NCI-H1694 (cell line): ENCODE results near the gene CELA1.
"Not testable (repeated sequence)": the region's sequence is repeated elsewhere in the genome, so short reads cannot be mapped to it uniquely, and the experiment has no call there.

Experiments
- DNase-seq: peaks from one replicate; lab custom pipeline; 2025; lab: John Stamatoyannopoulos, UW

The CELA1 gene

GRCh38 chr12:51318057-51318806, 28.2 kb downstream of the CELA1 start:
- DNase-seq, result not testable (repeated sequence)

GRCh38 chr12:51311389-51311788, 35.1 kb downstream of the CELA1 start:
- DNase-seq, result no peak

DNA sequence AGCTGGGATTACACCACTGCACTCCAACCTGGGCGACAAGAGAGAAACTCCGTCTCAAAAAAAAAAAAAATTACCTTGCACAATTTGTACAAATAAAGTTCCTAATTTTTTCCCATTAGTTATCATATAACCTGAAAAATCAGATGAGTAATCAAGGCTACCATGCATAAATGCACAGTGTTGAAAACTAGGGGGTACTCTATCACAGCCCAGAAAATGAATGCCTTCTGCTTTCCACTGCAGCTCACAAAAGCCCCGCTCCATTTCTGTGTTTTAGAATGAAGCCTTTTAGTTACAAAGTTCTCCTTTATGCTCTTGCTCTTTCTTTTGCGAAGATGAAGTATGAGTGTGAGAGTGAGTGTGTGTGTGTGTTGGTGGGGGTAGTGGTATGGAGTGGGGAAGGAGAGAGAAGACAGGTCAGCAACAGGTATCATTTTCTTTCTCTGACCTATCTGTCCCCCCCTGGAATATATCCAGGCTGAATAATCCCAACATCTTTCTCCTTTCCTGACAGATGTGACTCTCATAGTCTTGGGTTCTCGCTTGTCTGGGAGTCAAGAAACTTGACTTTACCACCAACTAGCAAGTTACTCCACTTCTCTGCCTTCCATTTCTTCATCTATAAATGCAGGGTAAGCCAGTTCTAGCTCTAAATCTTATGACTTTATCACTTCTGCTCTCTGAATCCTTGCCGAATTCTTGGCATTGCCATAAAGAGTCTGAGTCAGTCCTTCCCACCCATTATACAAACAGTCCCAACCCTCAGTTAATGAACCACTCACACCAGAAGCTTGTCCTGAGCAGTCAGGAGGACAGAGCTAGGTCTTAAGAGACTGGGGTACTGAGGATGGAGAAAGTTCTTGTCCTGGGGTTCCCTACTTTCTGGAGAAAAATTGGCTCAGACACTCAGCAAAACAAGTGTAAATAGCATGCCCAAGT, 38.6 kb downstream of the CELA1 start:
- no peak for DNase-seq

DNA sequence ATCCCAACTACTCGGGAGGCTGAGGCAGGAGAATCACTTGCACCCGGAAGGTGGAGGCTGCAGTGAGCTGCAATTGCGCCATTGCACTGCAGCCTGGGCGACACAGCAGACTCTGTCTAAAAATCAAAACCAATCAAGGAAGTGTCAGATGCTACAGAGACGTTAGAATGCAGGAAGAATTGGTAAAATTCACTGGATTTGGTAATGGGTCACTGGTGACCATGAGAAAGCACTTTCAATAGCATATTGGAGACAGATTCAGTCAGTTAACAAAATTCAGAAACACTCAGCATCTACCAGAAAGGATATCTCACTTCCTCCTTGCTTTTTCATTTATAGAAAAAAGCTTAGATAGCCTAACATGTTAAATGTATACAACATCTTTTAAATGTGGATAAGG, 40.0 kb downstream of the CELA1 start:
- DNase-seq, result no peak

DNA sequence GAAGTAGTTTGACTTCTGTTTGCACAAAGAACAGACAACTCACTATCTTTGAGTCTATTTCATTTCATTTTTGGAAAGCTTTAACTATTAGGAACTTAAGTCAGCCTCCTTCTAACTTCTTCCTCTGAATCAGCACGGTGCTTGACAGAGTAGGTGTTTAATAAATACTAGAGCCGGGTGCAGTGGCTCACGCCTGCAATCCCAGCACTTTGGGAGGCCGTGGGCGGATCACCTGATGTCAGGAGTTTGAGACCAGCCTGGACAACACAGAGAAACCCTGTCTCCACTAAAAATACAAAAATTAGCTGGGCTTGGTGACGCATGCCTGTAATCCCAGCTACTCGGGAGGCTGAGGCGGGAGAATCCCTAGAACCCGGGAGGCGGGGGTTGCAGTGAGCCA, 45.7 kb downstream of the CELA1 start:
- DNase-seq, result not testable (repeated sequence)

DNA sequence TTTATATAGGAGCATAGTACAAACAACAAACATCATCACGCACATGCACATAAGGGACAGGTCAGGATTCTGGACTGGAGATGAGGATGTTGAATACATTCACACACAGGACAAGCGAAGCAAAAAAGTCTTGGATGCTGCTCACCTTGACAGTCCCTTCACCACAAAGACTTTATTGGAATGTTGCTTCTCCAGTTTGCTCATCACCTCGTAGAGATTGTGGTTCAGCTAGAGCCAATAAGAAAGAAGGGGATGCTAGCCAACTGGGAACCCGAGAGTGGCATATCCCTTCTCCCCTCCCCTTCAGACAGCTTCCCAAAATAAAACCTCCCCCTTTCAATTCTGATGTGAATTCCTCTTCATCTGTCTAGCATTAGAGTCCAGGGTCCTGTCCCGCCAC, 50.8 kb downstream of the CELA1 start:
- DNase-seq, result no peak

DNA sequence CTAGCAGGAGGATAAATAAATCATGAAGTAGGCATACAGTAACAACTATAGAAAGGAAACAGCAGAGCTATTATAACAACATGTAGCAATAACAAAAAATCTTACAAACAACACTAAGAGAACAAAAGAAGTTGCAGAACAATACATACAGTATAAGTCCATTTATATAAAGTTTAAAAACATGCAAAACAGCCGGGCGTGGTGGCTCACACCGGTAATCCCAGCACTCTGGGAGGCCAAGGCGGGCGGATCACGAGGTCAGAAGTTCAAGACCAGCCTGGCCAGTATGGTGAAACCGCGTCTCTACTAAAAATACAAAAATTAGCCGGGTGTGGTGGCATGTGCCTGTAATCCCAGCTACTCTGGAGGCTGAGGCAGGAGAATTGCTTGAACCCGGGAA, 52.4 kb downstream of the CELA1 start:
- DNase-seq, result not testable (repeated sequence)

DNA sequence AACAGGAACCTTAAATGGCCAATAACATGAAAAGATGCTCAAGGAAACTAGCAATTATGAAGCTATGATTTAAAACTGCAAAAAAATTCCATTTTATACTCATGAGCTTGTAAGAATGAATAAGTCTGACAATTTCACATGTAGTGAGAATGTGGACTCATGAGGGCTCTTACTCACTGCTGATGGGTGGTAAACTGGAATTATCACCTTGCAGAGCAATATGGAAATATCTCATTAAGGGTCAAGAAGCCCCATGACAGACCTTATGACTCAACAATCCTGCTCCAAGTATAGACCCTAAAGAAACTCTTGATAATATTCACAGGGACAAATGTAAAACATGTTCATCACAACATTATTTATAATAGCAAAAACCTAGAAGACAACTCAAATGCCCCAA, 52.8 kb downstream of the CELA1 start:
- no peak for DNase-seq

GRCh38 chr12:51291603-51292513, 54.6 kb downstream of the CELA1 start:
- DNase-seq, result not testable (repeated sequence)

DNA sequence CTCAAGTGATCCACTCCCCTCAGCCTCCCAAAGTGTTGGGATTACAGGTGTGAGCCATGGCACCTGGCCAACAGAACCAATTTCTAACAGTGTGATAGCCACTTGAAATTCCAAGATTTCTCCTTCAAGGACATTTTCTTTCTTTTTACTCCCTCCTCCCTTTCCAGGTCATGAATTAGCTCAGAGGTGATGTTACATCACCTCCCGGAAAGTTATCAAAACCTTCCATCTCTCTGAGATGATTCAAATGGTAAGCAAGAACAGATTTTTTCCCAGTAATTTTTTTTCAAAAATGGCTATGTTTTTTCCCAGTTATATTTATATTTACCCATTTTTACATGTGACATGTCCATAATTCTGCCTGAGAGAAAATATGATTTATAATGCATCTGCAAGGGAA, 60.6 kb downstream of the CELA1 start:
- DNase-seq, result no peak

- no peak for DNase-seq
Observed at GRCh38 chr12:51281202-51281924, 65.1 kb downstream of the CELA1 start.
